ENCODE results near the gene CACNA2D4. TPM values are rescaled to one million over a fixed set of nuclear protein-coding genes. Genes with fewer than 3 reads are reported as not detected.

The CACNA2D4 gene
- total RNA-seq, 1 donor: 0.72 TPM

GRCh38 chr12:1924996-1925683 lies 6.7 kb upstream of the CACNA2D4 start:
- Histone ChIP-seq H3K4me1 (ENCODE audit: insufficient read depth, low read length) (peaks cover 5% of the 10 kb centered on the region), H3K4me3 (ENCODE audit: insufficient read depth, low read length) (no peak overlapping the region), H2AFZ (ENCODE audit: low read length) (no peak overlapping the region), H3K4me2 (ENCODE audit: insufficient read depth, low read length) (no peak overlapping the region), H3K36me3 (ENCODE audit: insufficient read depth, low read length) (no peaks in the 10 kb centered on the region), H3K27ac (ENCODE audit: low read depth, low read length) (no peak overlapping the region), H3K9me3 (ENCODE audit: low read depth, low read length) (no peaks in the 10 kb centered on the region), H3K27me3 (ENCODE audit: insufficient read depth, low read length) (peaks cover 72% of the 10 kb centered on the region), H3K79me2 (ENCODE audit: insufficient read depth, low read length) (no peaks in the 10 kb centered on the region), H4K20me1 (ENCODE audit: insufficient read depth, low read length) (no peaks in the 10 kb centered on the region)
- peak; percentile 42 for DNase-seq (ENCODE audit: insufficient read length, low spot score, missing footprints)
- no peak for TF ChIP-seq CTCF (IDR thresholded peaks at IDR 0.05; ENCODE audit: extremely low read depth, low read depth, low read length)

- no peak overlapping the region for H2AFZ ChIP-seq (ENCODE audit: low read length)
- no peak overlapping the region for H3K27ac ChIP-seq (ENCODE audit: low read depth, low read length)
- no peak for DNase-seq (ENCODE audit: insufficient read length, low spot score, missing footprints)
- no peaks in the 10 kb centered on the region for H3K79me2 ChIP-seq (ENCODE audit: insufficient read depth, low read length)
- peaks cover 5% of the 10 kb centered on the region for H3K4me1 ChIP-seq (ENCODE audit: insufficient read depth, low read length)
- H3K4me3 ChIP-seq (ENCODE audit: insufficient read depth, low read length): no peak overlapping the region
- H3K4me2 ChIP-seq (ENCODE audit: insufficient read depth, low read length): no peak overlapping the region
- no peaks in the 10 kb centered on the region for H3K36me3 ChIP-seq (ENCODE audit: insufficient read depth, low read length)
- TF ChIP-seq CTCF (IDR thresholded peaks at IDR 0.05; ENCODE audit: extremely low read depth, low read depth, low read length): no peak
- peaks cover 66% of the 10 kb centered on the region for H3K27me3 ChIP-seq (ENCODE audit: insufficient read depth, low read length)
- no peaks in the 10 kb centered on the region for H3K9me3 ChIP-seq (ENCODE audit: low read depth, low read length)
- no peaks in the 10 kb centered on the region for H4K20me1 ChIP-seq (ENCODE audit: insufficient read depth, low read length)
Observed at GRCh38 chr12:1922985-1923384, 4.5 kb upstream of the CACNA2D4 start.

- Histone ChIP-seq H3K27me3 (ENCODE audit: insufficient read depth, low read length) (peaks cover 63% of the 10 kb centered on the region), H3K27ac (ENCODE audit: low read depth, low read length) (no peak overlapping the region), H2AFZ (ENCODE audit: low read length) (no peak overlapping the region), H3K79me2 (ENCODE audit: insufficient read depth, low read length) (no peaks in the 10 kb centered on the region), H3K4me2 (ENCODE audit: insufficient read depth, low read length) (peak overlapping the region; percentile 13), H3K4me3 (ENCODE audit: insufficient read depth, low read length) (no peak overlapping the region), H3K4me1 (ENCODE audit: insufficient read depth, low read length) (peaks cover 5% of the 10 kb centered on the region), H3K9me3 (ENCODE audit: low read depth, low read length) (no peaks in the 10 kb centered on the region), H4K20me1 (ENCODE audit: insufficient read depth, low read length) (no peaks in the 10 kb centered on the region), H3K36me3 (ENCODE audit: insufficient read depth, low read length) (no peaks in the 10 kb centered on the region)
- peak; percentile 20 for TF ChIP-seq CTCF (IDR thresholded peaks at IDR 0.05; ENCODE audit: extremely low read depth, low read depth, low read length)
- peak; percentile 86 for DNase-seq (ENCODE audit: insufficient read length, low spot score, missing footprints)
Observed at GRCh38 chr12:1922075-1922709, 3.7 kb upstream of the CACNA2D4 start.

- no peaks in the 10 kb centered on the region for H3K79me2 ChIP-seq (ENCODE audit: insufficient read depth, low read length)
- no peaks in the 10 kb centered on the region for H3K9me3 ChIP-seq (ENCODE audit: low read depth, low read length)
- no peaks in the 10 kb centered on the region for H4K20me1 ChIP-seq (ENCODE audit: insufficient read depth, low read length)
- TF ChIP-seq CTCF (IDR thresholded peaks at IDR 0.05; ENCODE audit: extremely low read depth, low read depth, low read length): no peak
- no peak overlapping the region for H3K27ac ChIP-seq (ENCODE audit: low read depth, low read length)
- H2AFZ ChIP-seq (ENCODE audit: low read length): no peak overlapping the region
- no peak overlapping the region for H3K4me3 ChIP-seq (ENCODE audit: insufficient read depth, low read length)
- no peaks in the 10 kb centered on the region for H3K36me3 ChIP-seq (ENCODE audit: insufficient read depth, low read length)
- peaks cover 5% of the 10 kb centered on the region for H3K4me1 ChIP-seq (ENCODE audit: insufficient read depth, low read length)
- no peak overlapping the region for H3K4me2 ChIP-seq (ENCODE audit: insufficient read depth, low read length)
- peaks cover 51% of the 10 kb centered on the region for H3K27me3 ChIP-seq (ENCODE audit: insufficient read depth, low read length)
- no peak for DNase-seq (ENCODE audit: insufficient read length, low spot score, missing footprints)
Observed at GRCh38 chr12:1920971-1921370, 2.5 kb upstream of the CACNA2D4 start.
